ENCODE data around the gene LRRC4C. TPM values are rescaled to one million over a fixed set of nuclear protein-coding genes. Genes with fewer than 3 reads are reported as not detected.

The LRRC4C gene
- total RNA-seq, 2 donors from 2014 or later, result 2.7 to 2.8 TPM

GRCh38 chr11:40380835-40381234, 1078.6 kb downstream of the LRRC4C start:
- TF ChIP-seq CTCF (IDR thresholded peaks at IDR 0.05), result no peak
- H3K4me3 ChIP-seq, result no peak overlapping the region
- no peak overlapping the region for H3K27ac ChIP-seq
- no peaks in the 10 kb centered on the region for H3K27me3 ChIP-seq
- no peaks in the 10 kb centered on the region for H3K4me1 ChIP-seq
- no peaks in the 10 kb centered on the region for H3K9me3 ChIP-seq
- H3K36me3 ChIP-seq, result no peaks in the 10 kb centered on the region
- no peak for DNase-seq (ENCODE audit: low spot score)

GRCh38 chr11:40376331-40376730, 1083.1 kb downstream of the LRRC4C start:
- TF ChIP-seq CTCF (IDR thresholded peaks at IDR 0.05), result no peak
- no peak for DNase-seq (ENCODE audit: low spot score)
- Histone ChIP-seq H3K4me3 (no peak overlapping the region), H3K9me3 (no peaks in the 10 kb centered on the region), H3K27ac (no peak overlapping the region), H3K36me3 (no peaks in the 10 kb centered on the region), H3K4me1 (no peaks in the 10 kb centered on the region), H3K27me3 (no peaks in the 10 kb centered on the region)

- no peak for DNase-seq (ENCODE audit: low spot score)
- TF ChIP-seq CTCF (IDR thresholded peaks at IDR 0.05), result no peak
- no peak overlapping the region for H3K4me3 ChIP-seq
These were observed 1088.4 kb downstream of the LRRC4C start for GRCh38 chr11:40370821-40371616.

GRCh38 chr11:40360206-40360798, 1099.2 kb downstream of the LRRC4C start:
- Histone ChIP-seq H3K36me3 (no peaks in the 10 kb centered on the region), H3K4me1 (no peaks in the 10 kb centered on the region), H3K27ac (no peak overlapping the region), H3K9me3 (peaks cover 0 to 10% of the 10 kb centered on the region in 2 donors), H3K4me3 (no peak overlapping the region), H3K27me3 (no peaks in the 10 kb centered on the region)
- DNase-seq (ENCODE audit: low spot score), result no peak
- no peak for TF ChIP-seq CTCF (IDR thresholded peaks at IDR 0.05)

More at GRCh38 chr11:40370821-40371616, 1088.4 kb downstream of the LRRC4C start:
- Histone ChIP-seq H3K36me3 (no peaks in the 10 kb centered on the region), H3K4me1 (no peaks in the 10 kb centered on the region), H3K9me3 (no peaks in the 10 kb centered on the region), H3K27me3 (no peaks in the 10 kb centered on the region), H3K27ac (no peak overlapping the region)

- no peaks in the 10 kb centered on the region for H3K27me3 ChIP-seq
- no peaks in the 10 kb centered on the region for H3K4me1 ChIP-seq
- no peak overlapping the region for H3K27ac ChIP-seq
- no peak for DNase-seq (ENCODE audit: low spot score)
- no peaks in the 10 kb centered on the region for H3K36me3 ChIP-seq
- no peaks in the 10 kb centered on the region for H3K9me3 ChIP-seq
- TF ChIP-seq CTCF (IDR thresholded peaks at IDR 0.05), result no peak
- H3K4me3 ChIP-seq, result no peak overlapping the region
These were observed 1105.3 kb downstream of the LRRC4C start for GRCh38 chr11:40354121-40354520.

Data from right atrium auricular region (tissue), 2 donors.